ENCODE measurements around the gene AK2. TPM values are rescaled to one million over a fixed set of nuclear protein-coding genes. Genes with fewer than 3 reads are reported as not detected.

The AK2 gene
- total RNA-seq, 1 donor from 2014 or later, result 134 TPM

DNA sequence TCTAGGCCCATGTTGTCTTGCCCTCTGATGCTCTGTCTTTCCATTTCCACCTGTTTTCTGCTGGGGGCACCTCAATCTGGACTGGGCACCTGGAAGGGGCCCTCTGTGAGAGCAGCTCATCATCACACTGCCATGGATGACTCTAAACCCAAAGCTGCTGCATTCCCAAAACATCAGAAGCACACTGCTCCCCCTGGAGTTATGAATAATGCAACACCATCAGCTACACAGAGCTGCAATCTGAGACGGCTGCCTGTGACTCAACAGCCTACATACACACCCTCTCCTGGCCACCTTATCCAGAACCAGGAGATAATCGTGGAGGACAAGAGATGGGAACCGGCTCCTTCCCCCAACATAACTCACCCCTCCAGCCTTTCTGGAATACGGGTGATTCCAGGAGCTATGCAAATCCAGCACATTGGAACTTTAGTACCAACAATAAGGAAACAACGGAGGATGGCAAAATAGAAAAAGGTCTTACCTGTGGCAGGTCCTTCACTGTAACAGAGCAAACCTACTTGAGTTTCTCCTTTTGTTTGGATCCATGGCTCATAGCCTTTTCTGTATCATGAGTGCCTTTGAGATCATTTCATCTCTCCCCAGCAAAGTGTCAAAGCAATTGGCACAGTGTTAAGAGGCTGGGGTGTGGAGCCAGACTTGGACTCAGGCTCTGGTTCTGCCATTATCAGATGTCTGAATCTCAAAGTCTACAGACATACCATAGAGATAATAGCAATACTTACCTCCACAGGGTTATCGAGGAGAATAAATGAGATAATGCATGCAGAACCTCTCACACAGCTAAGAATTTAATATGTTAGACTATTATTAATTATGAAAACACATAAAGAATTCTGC lies 29.3 kb downstream of the AK2 start:
- TF ChIP-seq, protein P1, sequence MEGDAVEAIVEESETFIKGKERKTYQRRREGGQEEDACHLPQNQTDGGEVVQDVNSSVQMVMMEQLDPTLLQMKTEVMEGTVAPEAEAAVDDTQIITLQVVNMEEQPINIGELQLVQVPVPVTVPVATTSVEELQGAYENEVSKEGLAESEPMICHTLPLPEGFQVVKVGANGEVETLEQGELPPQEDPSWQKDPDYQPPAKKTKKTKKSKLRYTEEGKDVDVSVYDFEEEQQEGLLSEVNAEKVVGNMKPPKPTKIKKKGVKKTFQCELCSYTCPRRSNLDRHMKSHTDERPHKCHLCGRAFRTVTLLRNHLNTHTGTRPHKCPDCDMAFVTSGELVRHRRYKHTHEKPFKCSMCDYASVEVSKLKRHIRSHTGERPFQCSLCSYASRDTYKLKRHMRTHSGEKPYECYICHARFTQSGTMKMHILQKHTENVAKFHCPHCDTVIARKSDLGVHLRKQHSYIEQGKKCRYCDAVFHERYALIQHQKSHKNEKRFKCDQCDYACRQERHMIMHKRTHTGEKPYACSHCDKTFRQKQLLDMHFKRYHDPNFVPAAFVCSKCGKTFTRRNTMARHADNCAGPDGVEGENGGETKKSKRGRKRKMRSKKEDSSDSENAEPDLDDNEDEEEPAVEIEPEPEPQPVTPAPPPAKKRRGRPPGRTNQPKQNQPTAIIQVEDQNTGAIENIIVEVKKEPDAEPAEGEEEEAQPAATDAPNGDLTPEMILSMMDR (conservative IDR thresholded peaks at IDR 0.05), result peak; percentile 61
- H3K27me3 Mint-ChIP-seq (ENCODE audit: low read depth), result no peaks in the 10 kb centered on the region
- H3K4me1 Mint-ChIP-seq, result peaks cover 25% of the 10 kb centered on the region
- H3K4me3 Mint-ChIP-seq, result no peak overlapping the region
- peaks cover 3% of the 10 kb centered on the region for H3K36me3 Mint-ChIP-seq (ENCODE audit: low read depth)
- no peak for DNase-seq (ENCODE audit: low read depth, low spot score)
- H3K9me3 Mint-ChIP-seq, result no peaks in the 10 kb centered on the region
- no peak overlapping the region for H3K27ac Mint-ChIP-seq (ENCODE audit: unreplicated experiment)

DNA sequence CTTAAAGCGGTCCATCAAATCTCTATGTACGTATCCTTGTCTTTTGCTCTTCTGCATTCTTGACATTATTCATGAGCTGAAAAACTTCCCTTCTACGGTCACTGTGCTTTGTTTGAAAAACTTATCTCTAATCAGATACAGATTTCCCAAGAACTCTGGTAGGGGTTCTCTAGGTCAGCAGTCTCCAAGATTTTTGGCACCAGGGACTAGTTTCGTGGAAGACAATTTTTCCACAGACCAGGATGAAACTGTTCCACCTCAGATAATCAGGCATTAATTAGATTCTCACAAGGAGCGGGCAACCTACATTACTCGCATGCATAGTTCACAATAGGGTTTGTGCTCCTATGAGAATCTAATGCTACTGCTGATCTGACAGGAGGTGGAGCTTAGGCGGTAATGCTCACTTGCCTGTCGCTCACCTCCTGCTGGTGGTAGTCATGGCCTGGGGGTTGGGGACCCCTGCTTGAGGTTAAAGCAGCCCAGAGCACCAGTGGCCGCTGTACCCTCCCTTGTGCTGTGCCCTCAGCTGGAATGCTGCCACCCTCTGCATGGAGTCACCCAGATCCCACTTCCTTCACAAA lies 30.8 kb downstream of the AK2 start:
- TF ChIP-seq, protein P1 (conservative IDR thresholded peaks at IDR 0.05), result no peak
- DNase-seq (ENCODE audit: low read depth, low spot score), result no peak
- no peaks in the 10 kb centered on the region for H3K9me3 Mint-ChIP-seq
- H3K27ac Mint-ChIP-seq (ENCODE audit: unreplicated experiment), result no peak overlapping the region
- peaks cover 3% of the 10 kb centered on the region for H3K36me3 Mint-ChIP-seq (ENCODE audit: low read depth)
- H3K4me3 Mint-ChIP-seq, result no peak overlapping the region
- no peaks in the 10 kb centered on the region for H3K27me3 Mint-ChIP-seq (ENCODE audit: low read depth)
- H3K4me1 Mint-ChIP-seq, result peaks cover 25% of the 10 kb centered on the region

DNA sequence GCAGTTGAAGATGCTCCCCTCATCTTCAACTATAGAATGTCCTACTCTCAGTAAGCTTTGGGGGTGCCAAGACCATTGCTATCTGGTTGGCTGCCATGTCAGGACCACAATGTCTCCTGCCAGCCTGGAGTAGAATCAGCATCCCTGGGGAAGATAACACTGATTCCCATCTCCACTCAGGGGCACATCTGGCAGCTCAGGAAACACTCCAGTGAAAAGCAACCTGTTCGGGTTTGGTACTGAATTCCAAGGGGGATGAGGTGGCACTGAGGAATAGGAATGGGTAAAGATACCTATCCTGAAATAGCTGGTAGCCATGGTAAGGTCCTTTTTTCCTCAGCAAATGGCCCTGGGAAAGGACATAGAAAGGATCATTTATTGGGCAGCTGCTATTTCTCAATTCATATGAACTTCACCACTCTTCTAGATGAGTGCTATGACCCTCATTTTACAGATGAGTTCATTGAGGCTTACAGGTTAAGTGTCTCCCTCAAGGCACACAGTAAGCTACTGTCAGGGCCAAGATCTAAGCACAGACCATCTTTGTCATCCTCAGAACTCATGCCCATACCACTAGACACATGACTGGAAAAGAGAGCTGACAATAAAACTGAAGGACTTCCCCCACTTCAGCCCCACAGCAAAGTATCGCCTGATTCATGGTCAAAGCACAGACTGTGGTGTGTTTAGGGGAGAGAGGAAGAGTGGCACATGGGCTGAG lies 31.4 kb downstream of the AK2 start:
- Mint-ChIP-seq H3K36me3 (ENCODE audit: low read depth) (peaks cover 6% of the 10 kb centered on the region), H3K27me3 (ENCODE audit: low read depth) (no peaks in the 10 kb centered on the region), H3K9me3 (no peaks in the 10 kb centered on the region), H3K4me1 (peaks cover 30% of the 10 kb centered on the region), H3K27ac (ENCODE audit: unreplicated experiment) (no peak overlapping the region), H3K4me3 (no peak overlapping the region)
- TF ChIP-seq, protein P1 (conservative IDR thresholded peaks at IDR 0.05), result no peak
- no peak for DNase-seq (ENCODE audit: low read depth, low spot score)

DNA sequence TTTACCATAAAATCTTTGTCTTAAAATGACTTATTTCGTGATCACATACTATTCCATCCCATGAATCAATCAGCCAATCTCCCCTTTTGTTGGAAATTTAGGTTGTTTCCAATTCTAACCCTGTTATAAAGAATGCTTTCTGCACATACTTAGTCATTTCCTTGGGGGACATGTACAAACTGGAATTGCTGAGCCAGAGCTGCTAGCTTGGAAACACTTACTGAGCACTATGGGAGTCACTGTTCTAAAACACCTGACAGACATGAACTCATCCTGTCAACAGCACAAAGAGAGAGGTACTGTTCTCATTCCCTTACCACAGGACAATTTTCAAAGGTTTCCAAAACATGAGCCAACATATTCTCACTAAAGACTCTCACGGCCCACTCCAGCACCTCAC lies 32.1 kb downstream of the AK2 start:
- H3K9me3 Mint-ChIP-seq, result no peaks in the 10 kb centered on the region
- H3K27me3 Mint-ChIP-seq (ENCODE audit: low read depth), result no peaks in the 10 kb centered on the region
- no peak for DNase-seq (ENCODE audit: low read depth, low spot score)
- peaks cover 6% of the 10 kb centered on the region for H3K36me3 Mint-ChIP-seq (ENCODE audit: low read depth)
- H3K4me3 Mint-ChIP-seq, result no peak overlapping the region
- peaks cover 31% of the 10 kb centered on the region for H3K4me1 Mint-ChIP-seq
- TF ChIP-seq, protein P1 (conservative IDR thresholded peaks at IDR 0.05), result no peak
- H3K27ac Mint-ChIP-seq (ENCODE audit: unreplicated experiment), result no peak overlapping the region

DNA sequence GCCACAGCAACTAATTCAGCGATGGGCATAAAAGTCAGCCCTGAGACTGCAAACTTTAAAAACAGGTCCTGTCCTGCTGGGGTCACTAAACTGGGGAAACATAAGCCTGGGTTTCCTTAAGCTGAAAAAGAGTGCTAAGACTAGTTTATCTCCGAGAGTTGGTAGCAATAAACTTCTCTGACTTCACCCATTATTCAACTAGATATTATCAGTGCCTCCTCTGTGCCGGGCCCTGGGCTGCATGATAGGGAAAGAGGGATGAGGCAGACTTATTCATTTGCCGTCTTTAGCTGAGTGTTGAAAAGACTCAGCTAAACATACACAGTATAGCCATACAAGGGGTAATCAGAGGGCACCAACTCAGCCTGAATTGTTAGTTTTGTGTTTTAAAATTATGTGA lies 33.0 kb downstream of the AK2 start:
- Mint-ChIP-seq H3K27ac (ENCODE audit: unreplicated experiment) (no peak overlapping the region), H3K36me3 (ENCODE audit: low read depth) (peaks cover 6% of the 10 kb centered on the region), H3K4me3 (no peak overlapping the region), H3K27me3 (ENCODE audit: low read depth) (no peaks in the 10 kb centered on the region), H3K9me3 (no peaks in the 10 kb centered on the region), H3K4me1 (peaks cover 31% of the 10 kb centered on the region)
- TF ChIP-seq, protein P1 (conservative IDR thresholded peaks at IDR 0.05), result no peak
- DNase-seq (ENCODE audit: low read depth, low spot score), result no peak

Measured in neural crest cell (in vitro differentiated cells).